Cardiac muscle cell (in vitro differentiated cells and primary cell): ENCODE data around the gene MRTFA. TPM values are rescaled to one million over a fixed set of nuclear protein-coding genes. Genes with fewer than 3 reads are reported as not detected.
"Not testable (repeated sequence)": the region's sequence is repeated elsewhere in the genome, so short reads cannot be mapped to it uniquely, and the experiment has no call there.

Experiments used
- DNase-seq, 2 donors: peaks; one replicate each; pipeline versions ENCODE4 v3.0.0 to v3.0.0-alpha.2; 2010 to 2017; ENCODE audit warnings: low read depth in 1 of 2, low spot score in 1 of 2
- H3K27ac ChIP-seq: fragments of 200-600 bp; sonication (generic); 2 replicates; pipeline ENCODE4 v1.5.1; 2016
- H3K27me3 ChIP-seq: fragments of 200-600 bp; sonication (generic); 2 replicates; pipeline ENCODE4 v1.6.0; 2016; ENCODE audit warnings: control low read depth
- H3K36me3 ChIP-seq: fragments of 200-600 bp; sonication (generic); 2 replicates; pipeline ENCODE4 v1.5.1; 2016; ENCODE audit warnings: control low read depth
- H3K4me1 ChIP-seq: fragments of 200-600 bp; sonication (generic); 2 replicates; pipeline ENCODE4 v1.8.1; 2017; ENCODE audit warnings: low read depth, mild to moderate bottlenecking, mixed run types
- H3K4me3 ChIP-seq: fragments of 200-600 bp; sonication (generic); 2 replicates; pipeline ENCODE4 v1.5.1; 2016; ENCODE audit warnings: mild to moderate bottlenecking
- H3K9me3 ChIP-seq: fragments of 200-600 bp; sonication (generic); 2 replicates; pipeline ENCODE4 v1.5.1; 2017; ENCODE audit warnings: low read depth, mild to moderate bottlenecking, control low read depth
- CTCF ChIP-seq: IDR thresholded peaks from 2 replicates; pipeline ENCODE4 v1.5.1; 2012; ENCODE audit warnings: low read depth, mild to moderate bottlenecking, low read length
- polyA plus RNA-seq: library from polyadenylated mRNA; unstranded; fragments of >200 nt; fragmentation: Nextera tagmentation; extraction: Ambion mirVana; gene quantifications from 2 replicates; pipeline ENCODE4 v1.2.1, GENCODE V29; 2016
- total RNA-seq: library from RNA; depleted of rRNA; stranded (reverse); fragments of >200 nt; gene quantifications from 2 replicates; pipeline ENCODE4 v1.2.3, GENCODE V29; 2016

MRTFA gene
- total and polyA plus RNA-seq, 2 experiments from 2014 or later, result 32.6 to 116 TPM

GRCh38 chr22:40547729-40548143 is 88.8 kb downstream of the MRTFA start:
- no peak for TF ChIP-seq CTCF
- Histone ChIP-seq H3K4me1 (no peaks in the 10 kb centered on the region), H3K27me3 (no peaks in the 10 kb centered on the region), H3K36me3 (peaks cover 10% of the 10 kb centered on the region), H3K4me3 (no peak overlapping the region), H3K27ac (no peak overlapping the region), H3K9me3 (no peaks in the 10 kb centered on the region)
- peak in 1 of 2 donors; percentile 30 for DNase-seq

GRCh38 chr22:40544758-40545157 is 91.8 kb downstream of the MRTFA start:
- no peak for TF ChIP-seq CTCF
- Histone ChIP-seq H3K4me1 (no peaks in the 10 kb centered on the region), H3K27me3 (no peaks in the 10 kb centered on the region), H3K4me3 (no peak overlapping the region), H3K9me3 (no peaks in the 10 kb centered on the region), H3K36me3 (peaks cover 5% of the 10 kb centered on the region), H3K27ac (no peak overlapping the region)
- DNase-seq, result no peak

GRCh38 chr22:40542821-40543540 is 93.5 kb downstream of the MRTFA start:
- H3K4me3 ChIP-seq, result no peak overlapping the region
- peak in 1 of 2 donors; percentile 27 for DNase-seq
- no peaks in the 10 kb centered on the region for H3K9me3 ChIP-seq
- no peak for TF ChIP-seq CTCF
- no peaks in the 10 kb centered on the region for H3K27me3 ChIP-seq
- H3K4me1 ChIP-seq, result no peaks in the 10 kb centered on the region
- H3K27ac ChIP-seq, result no peak overlapping the region
- no peaks in the 10 kb centered on the region for H3K36me3 ChIP-seq

GRCh38 chr22:40541300-40541699 is 95.2 kb downstream of the MRTFA start:
- Histone ChIP-seq H3K4me1 (no peaks in the 10 kb centered on the region), H3K9me3 (no peaks in the 10 kb centered on the region), H3K27me3 (no peaks in the 10 kb centered on the region), H3K27ac (no peak overlapping the region), H3K36me3 (no peaks in the 10 kb centered on the region), H3K4me3 (no peak overlapping the region)
- TF ChIP-seq CTCF, result no peak
- DNase-seq, result no peak

- Histone ChIP-seq H3K27me3 (no peaks in the 10 kb centered on the region), H3K9me3 (no peaks in the 10 kb centered on the region), H3K36me3 (no peaks in the 10 kb centered on the region), H3K27ac (no peak overlapping the region), H3K4me3 (no peak overlapping the region), H3K4me1 (no peaks in the 10 kb centered on the region)
- no peak for DNase-seq
- TF ChIP-seq CTCF, result no peak
Measured at GRCh38 chr22:40540265-40540664, 96.3 kb downstream of the MRTFA start.

- H3K27ac ChIP-seq, H3K9me3 ChIP-seq, DNase-seq, H3K4me3 ChIP-seq, H3K27me3 ChIP-seq, H3K36me3 ChIP-seq: not testable (repeated sequence)
- peaks cover 34% of the 10 kb centered on the region for H3K4me1 ChIP-seq
Measured at GRCh38 chr22:40536149-40536548, 100.4 kb downstream of the MRTFA start.
